DOHH2 (cell line): ENCODE data around the gene IDH3B.

Experiments
- H3F3A ChIP-seq: fragments of 200-600 bp; sonication (generic), shearing (Covaris generic); 2 replicates; pipeline ENCODE4 v1.6.0; 2016; ENCODE audit warnings: antibody characterized with exemption, mild to moderate bottlenecking; ENCODE audit not compliant: control insufficient read depth, insufficient read depth
- H3K27ac ChIP-seq: fragments of 200-600 bp; sonication (generic); 2 replicates; pipeline ENCODE4 v1.5.1; 2014; ENCODE audit warnings: low read depth, mild to moderate bottlenecking, low read length, moderate library complexity
- H3K27me3 ChIP-seq: fragments of 200-600 bp; sonication (generic); 2 replicates; pipeline ENCODE4 v1.6.1; 2014; ENCODE audit warnings: mild to moderate bottlenecking, low read length, mixed read lengths; ENCODE audit not compliant: control insufficient read depth
- H3K36me3 ChIP-seq: fragments of 200-600 bp; sonication (generic); 2 replicates; pipeline ENCODE4 v1.6.1; 2014; ENCODE audit warnings: mild to moderate bottlenecking, low read length, moderate library complexity, mixed read lengths; ENCODE audit not compliant: control insufficient read depth
- H3K4me1 ChIP-seq: fragments of 200-600 bp; sonication (generic); 2 replicates; pipeline ENCODE4 v1.6.1; 2014; ENCODE audit warnings: mild to moderate bottlenecking, low read length, mixed read lengths; ENCODE audit not compliant: control insufficient read depth
- H3K4me2 ChIP-seq: fragments of 200-600 bp; sonication (generic); 2 replicates; pipeline ENCODE4 v1.6.0; 2014; ENCODE audit warnings: mild to moderate bottlenecking, low read length, moderate library complexity
- H3K4me3 ChIP-seq: fragments of 200-600 bp; sonication (generic); 2 replicates; pipeline ENCODE4 v1.5.1; 2014; ENCODE audit warnings: mild to moderate bottlenecking, low read length, mixed read lengths
- H3K79me2 ChIP-seq: fragments of 200-600 bp; sonication (generic); 2 replicates; pipeline ENCODE4 v1.6.1; 2014; ENCODE audit warnings: mild to moderate bottlenecking, low read length, mixed read lengths; ENCODE audit not compliant: control insufficient read depth
- H3K9me2 ChIP-seq: fragments of 200-600 bp; sonication (generic); replicated peaks from 2 replicates; pipeline ENCODE4 v1.6.1; 2014; ENCODE audit warnings: mild to moderate bottlenecking, low read length, mixed read lengths; ENCODE audit not compliant: control insufficient read depth
- H3K9me3 ChIP-seq: fragments of 200-600 bp; sonication (generic); 2 replicates; pipeline ENCODE4 v1.6.1; 2014; ENCODE audit warnings: antibody characterized with exemption, low read length, mixed read lengths; ENCODE audit not compliant: control insufficient read depth, insufficient read depth
- H4K20me1 ChIP-seq: fragments of 200-600 bp; sonication (generic); 2 replicates; pipeline ENCODE4 v1.6.0; 2014; ENCODE audit warnings: low read depth, mild to moderate bottlenecking, antibody characterized with exemption, low read length, moderate library complexity; ENCODE audit not compliant: control insufficient read depth, insufficient read depth
- CTCF ChIP-seq: fragments of 200-600 bp; sonication (generic); IDR thresholded peaks from one replicate; pipeline ENCODE4 v1.5.1; 2014; ENCODE audit warnings: antibody characterized with exemption, mild to moderate bottlenecking, low read depth, low read length; ENCODE audit not compliant: poor library complexity, severe bottlenecking
- EZH2phosphoT487 ChIP-seq: fragments of 200-600 bp; sonication (generic); IDR thresholded peaks from 2 replicates; pipeline ENCODE4 v1.6.1; 2017; ENCODE audit warnings: borderline replicate concordance, mild to moderate bottlenecking, antibody characterized with exemption, low read length, moderate library complexity, mixed read lengths

IDH3B gene

GRCh38 chr20:2680046-2680445, 16.0 kb upstream of the IDH3B start:
- Histone ChIP-seq H4K20me1 (no peaks in the 10 kb centered on the region), H3K27ac (no peak overlapping the region), H3K4me2 (no peak overlapping the region), H3K4me3 (no peak overlapping the region), H3K9me3 (no peaks in the 10 kb centered on the region), H3F3A (no peaks in the 10 kb centered on the region), H3K27me3 (no peaks in the 10 kb centered on the region), H3K4me1 (no peaks in the 10 kb centered on the region), H3K79me2 (no peaks in the 10 kb centered on the region), H3K9me2 (no peaks in the 10 kb centered on the region), H3K36me3 (no peaks in the 10 kb centered on the region)
- TF ChIP-seq CTCF (no peak), EZH2phosphoT487 (no peak)

GRCh38 chr20:2673453-2673852, 9.4 kb upstream of the IDH3B start:
- Histone ChIP-seq H3K9me3 (no peaks in the 10 kb centered on the region), H3K4me3 (no peak overlapping the region), H3K36me3 (no peaks in the 10 kb centered on the region), H3F3A (no peaks in the 10 kb centered on the region), H3K4me2 (no peak overlapping the region), H4K20me1 (no peaks in the 10 kb centered on the region), H3K27ac (no peak overlapping the region), H3K27me3 (0 out of 2 replicates have a peak, but pooled peaks cover 3% of the 10 kb centered on the region), H3K79me2 (no peaks in the 10 kb centered on the region), H3K4me1 (no peaks in the 10 kb centered on the region), H3K9me2 (no peaks in the 10 kb centered on the region)
- TF ChIP-seq EZH2phosphoT487, result no peak
- TF ChIP-seq CTCF, result no peak

GRCh38 chr20:2672446-2672845, 8.4 kb upstream of the IDH3B start:
- Histone ChIP-seq H3K27ac (no peak overlapping the region), H3F3A (no peaks in the 10 kb centered on the region), H3K4me2 (no peak overlapping the region), H3K4me1 (no peaks in the 10 kb centered on the region), H3K79me2 (no peaks in the 10 kb centered on the region), H3K4me3 (no peak overlapping the region), H3K9me3 (no peaks in the 10 kb centered on the region), H3K9me2 (no peaks in the 10 kb centered on the region), H4K20me1 (no peaks in the 10 kb centered on the region), H3K36me3 (no peaks in the 10 kb centered on the region), H3K27me3 (0 out of 2 replicates have a peak, but pooled peaks cover 3% of the 10 kb centered on the region)
- TF ChIP-seq CTCF (no peak), EZH2phosphoT487 (no peak)
